Activated CD8-positive, alpha-beta memory T cell treated with anti-CD3 and anti-CD28 coated beads, Interleukin-2, amount 50 U/mL, for 24 hours (primary cell): ENCODE measurements around the gene HOXA7.

ENCODE experiments used
- DNase-seq: peaks from one replicate; pipeline ENCODE4 v3.0.0-alpha.2; 2020; ENCODE audit errors: extremely low read depth

The HOXA7 gene

DNA sequence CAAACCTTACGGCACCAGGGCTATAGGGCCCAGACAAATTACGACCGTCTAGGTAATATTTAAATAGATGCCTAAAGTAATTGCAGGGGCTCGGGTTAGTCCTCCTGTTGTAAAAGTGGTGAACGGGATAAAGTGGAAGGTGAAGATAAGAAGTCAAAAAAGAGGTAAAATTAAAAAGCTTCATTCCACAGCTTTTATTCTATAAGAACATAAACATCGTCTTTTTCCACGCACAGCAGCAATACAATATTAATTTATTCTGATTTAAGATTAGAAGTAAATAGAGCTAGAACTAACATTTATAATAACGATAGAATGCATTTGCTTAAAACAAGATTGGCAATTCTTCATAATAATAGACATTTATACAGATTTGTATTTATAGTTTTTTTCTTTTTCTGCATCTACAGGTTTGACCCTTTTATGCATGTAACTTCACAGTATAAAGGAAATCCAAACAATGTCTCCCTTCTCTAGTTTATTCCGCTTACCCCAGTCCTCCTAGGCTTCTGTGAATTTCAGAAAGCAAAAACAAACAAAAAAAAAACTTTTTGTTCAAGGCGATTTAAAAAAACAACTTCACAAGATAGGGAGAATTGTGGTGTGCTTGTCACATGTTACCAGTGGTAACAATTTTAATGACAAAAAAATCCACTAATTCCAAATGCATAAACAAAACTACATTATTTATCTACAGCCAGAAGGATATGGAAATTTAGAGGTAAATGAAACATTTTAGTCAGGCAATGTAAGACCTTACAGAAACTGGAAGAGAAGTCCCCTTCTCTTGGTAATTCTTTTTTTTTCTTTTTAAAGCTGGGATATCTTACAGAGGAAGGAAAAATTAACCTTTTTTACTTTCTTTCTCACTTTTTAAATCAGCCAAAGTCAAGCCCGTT is 14.2 kb upstream of the HOXA7 start:
- DNase-seq, result no peak

- no peak for DNase-seq
Observed at GRCh38 chr7:27169658-27170425, 13.4 kb upstream of the HOXA7 start.

DNA sequence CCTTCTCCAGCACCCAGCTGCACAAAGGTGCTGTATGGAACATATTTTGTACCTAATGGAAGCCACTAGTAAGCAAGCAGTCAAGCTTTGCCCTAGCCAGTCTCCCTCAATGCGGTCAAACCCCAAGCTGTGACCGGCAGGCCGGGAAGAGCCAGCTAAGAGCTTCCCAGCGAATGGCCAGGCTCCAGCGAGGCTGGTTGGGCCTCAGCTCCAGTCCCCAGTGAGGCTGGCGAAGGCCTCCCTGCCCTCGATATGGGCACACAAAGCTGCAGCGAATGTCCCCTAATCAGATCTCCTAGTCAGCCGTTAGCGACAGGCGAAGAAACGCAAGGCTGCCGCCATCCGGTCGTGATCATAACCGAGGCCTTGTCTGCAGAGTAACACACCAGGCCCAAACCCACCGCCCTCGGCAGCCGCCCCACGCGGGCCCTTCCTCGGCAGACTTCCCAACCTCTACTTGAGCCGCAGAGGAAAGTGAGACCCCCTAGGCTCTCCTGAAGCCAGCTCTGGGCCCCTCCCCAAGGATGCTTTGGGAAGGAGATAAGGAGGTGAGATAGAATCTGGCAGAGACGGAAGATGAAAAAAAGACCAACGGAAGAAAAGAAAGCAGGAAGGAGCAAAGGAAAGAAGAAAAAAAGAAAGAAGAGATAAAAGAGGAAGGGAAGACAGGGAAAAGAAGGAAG is 11.9 kb upstream of the HOXA7 start:
- DNase-seq, result no peak

DNA sequence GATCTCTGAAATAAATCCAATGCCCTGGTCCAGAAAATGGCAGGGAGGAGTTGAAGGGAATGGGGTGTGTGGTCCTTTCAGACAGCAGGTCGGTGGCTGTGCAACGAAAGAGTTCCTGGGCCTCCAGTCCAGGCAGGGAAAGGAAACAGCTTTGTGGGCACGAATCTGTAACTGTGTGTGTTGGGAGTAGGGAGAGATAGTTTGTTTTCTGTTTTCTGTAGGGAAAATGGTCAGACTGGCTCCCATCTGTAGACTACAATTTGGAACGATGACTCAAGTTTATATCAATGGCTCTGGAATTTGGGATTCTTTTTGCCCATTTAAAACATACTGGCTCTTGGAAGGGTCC is 11.4 kb upstream of the HOXA7 start:
- no peak for DNase-seq

DNA sequence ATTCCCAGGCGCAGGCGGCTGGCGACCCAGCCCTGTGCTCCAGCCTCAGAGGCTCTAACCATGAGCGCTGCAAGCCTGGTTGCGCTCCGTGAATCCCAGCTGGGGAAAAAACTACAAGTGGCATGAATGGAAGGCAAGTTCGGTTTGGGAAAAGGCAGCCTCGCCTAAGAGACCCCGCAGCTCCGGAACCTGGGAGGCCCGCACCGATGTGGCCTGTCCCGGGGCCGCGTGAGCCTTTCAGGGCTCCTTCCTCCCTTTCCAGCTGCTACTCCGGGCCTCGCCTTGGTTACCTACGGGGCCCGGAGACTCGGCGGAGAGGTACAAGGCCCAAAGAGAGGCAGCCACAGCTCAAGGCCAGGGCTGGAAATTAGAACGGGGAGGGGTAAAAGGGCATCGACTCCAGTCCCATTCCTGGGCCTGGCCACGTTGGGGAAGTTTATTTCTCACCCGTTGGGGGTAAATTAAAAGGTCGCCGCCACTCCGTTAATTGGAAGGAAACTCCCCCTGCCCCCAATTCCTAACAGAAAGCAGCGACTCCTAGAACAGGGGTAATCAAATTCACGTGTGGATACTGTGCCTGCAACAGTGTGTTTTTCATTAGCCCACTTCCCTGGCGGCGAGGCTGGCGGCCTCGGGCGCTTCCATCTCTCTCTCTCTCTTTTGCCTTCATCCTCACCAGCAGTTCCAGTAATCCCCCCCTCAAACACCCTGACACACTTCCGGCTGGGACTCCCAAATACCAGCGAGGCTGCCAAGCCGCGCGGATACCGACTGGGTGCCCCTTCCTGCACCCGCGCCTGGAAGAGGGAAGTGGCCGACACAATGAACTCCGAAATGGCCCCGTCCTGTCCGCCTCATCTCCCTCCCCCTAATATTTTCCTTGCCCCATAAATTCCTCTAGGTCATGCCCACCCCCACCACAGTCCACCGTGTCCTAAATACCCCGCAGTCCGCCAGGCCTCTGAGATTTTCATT is 10.3 kb upstream of the HOXA7 start:
- no peak for DNase-seq

DNA sequence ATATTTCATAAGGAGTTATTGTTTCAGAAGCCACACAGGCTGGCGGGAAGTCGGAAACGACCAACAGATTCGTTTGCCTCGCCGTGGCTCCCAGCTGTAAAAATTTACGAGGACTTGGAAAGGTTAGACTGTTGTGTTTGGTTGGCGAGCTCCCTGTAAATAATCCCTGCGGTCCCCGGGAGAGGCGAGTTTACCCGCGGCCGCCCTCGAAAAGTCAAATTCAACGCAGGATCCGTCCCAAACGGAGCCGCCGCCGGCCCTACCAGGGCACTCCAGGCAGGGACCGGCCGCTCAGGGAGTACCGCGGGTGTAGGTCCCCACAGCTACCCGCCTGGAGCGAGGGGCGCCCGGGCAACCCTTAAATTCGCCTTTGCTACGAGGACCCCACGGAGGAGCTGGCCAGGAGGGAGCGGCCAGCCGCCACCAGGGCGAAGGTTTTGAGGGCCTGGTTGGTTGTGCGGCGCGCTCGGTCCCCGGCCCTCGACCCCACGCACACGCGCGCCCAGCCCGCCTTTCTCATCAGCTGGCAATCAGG is 9.6 kb upstream of the HOXA7 start:
- no peak for DNase-seq

DNA sequence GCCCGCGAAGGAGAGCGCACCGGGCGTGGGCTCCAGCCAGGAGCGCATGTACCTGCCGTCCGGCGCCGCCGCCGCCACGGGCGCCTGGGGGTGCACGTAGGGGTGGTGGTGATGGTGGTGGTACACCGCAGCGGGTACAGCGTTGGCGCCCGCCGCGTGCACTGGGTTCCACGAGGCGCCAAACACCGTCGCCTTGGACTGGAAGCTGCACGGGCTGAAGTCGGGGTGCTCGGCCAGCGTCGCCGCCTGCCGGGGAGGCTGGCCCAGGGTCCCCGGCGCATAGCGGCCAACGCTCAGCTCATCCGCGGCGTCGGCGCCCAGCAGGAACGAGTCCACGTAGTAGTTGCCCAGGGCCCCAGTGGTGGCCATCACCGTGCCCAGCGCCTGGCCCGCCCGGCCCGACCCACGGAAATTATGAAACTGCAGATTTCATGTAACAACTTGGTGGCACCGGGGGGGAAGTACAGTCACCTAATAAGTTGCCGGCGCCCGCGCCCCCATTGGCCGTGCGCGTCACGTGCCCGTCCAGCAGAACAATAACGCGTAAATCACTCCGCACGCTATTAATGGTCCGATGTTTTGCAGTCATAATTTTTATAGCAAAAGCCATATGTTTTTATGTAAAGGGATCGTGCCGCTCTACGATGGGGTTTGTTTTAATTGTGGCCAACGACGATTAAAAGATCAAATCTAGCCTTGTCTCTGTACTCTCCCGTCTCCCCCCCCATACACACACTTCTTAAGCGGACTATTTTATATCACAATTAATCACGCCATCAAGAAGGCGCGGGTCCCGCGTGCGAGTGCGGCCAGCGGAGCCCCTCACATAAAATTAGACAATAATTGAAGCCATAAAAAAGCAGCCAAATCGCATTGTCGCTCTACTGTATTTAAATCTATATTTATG is 8.9 kb upstream of the HOXA7 start, which contains the start of gene HOXA9:
Gene HOXA9, minus strand, starts transcription at position 449 of the 907 bp plus-strand sequence. Its CDS starts 80 bp downstream, at position 369.
- DNase-seq, result no peak

- DNase-seq, result no peak
Observed at GRCh38 chr7:27164367-27165088, 8.1 kb upstream of the HOXA7 start.

GRCh38 chr7:27164045-27164366 is 7.5 kb upstream of the HOXA7 start:
- no peak for DNase-seq

- no peak for DNase-seq
Observed at GRCh38 chr7:27163288-27164044, 7.0 kb upstream of the HOXA7 start.

- no peak for DNase-seq
Observed at GRCh38 chr7:27162561-27163287, 6.2 kb upstream of the HOXA7 start.

DNA sequence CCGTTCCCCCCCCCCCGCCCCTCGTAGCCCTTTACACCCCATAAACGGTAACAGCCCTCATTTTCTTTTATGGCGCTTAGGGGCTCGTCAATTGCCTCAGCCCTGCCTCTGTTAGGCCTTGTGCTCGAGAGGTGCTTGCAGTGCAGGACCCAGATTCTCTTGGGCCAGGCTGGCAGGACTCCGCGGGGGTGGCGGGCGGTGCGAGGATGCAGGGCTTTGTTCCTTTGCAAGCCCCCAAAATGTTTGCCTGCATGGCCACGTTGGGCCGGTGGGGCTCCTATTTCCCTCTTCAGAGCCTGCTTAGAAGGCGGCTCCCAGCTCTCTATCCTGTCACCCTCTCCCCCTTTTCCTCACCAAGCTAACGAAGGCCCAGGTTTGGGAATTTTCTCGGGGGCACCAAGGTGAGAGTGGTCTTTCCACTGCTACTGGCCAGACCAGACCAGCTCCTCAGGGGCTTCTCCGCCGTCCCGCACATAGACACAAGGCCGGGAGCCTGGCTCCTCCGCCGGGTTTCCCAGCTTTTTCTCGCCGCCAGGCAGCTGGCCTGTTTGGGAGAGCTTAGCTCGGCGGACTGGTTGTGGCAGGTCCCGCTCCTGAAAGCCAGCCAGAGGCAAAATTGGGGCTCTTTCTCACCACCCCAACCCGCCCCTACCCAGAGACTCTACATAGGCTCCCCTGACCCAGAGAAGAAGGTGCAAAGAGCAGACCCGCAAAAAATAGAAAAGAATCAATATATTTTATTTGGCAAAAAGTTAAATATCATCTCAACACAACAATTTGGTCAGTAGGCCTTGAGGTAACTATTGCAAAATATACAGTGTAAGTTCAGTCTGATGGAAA is 5.5 kb upstream of the HOXA7 start:
- DNase-seq, result no peak

- no peak for DNase-seq
Observed at GRCh38 chr7:27161214-27161720, 4.8 kb upstream of the HOXA7 start.

DNA sequence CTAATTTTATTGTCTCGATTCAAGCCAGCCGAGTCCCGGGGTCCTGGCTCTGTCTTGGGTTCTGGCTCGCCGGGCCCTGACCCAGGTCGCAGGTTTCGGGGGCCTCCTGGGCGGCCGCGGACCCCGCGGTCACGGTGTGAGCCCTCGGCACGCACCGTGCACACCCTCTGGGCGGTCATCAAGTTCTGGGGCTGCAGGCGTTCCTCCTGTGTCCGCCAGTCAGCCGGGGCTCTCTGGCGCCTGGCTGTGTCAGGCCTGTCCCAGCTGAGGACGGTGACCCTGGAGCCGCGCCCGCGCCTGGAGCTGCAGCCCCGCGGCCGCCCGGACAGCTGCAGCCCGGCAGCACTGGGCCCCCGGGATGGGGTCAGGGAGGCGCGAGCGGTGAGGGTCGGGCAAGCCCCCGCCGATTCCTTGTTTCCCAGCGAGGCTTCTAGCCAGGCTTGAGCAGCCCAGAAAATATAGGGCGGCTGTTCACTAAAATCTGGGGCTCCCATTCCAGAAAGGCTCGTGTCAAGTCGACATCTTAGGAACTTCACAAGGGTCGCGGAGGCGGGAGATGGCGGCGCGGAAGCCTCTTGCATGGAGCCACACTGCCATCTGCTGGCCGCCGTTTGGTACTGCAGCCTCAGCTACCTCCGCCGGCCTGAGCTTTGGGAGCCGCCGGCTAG is 4.2 kb upstream of the HOXA7 start:
- DNase-seq, result peak; percentile 64

- DNase-seq, result no peak
Observed at GRCh38 chr7:27160145-27160545, 3.7 kb upstream of the HOXA7 start.
